ENCODE results near the gene GOLGA8J.
"Not testable (repeated sequence)": the region's sequence is repeated elsewhere in the genome, so short reads cannot be mapped to it uniquely, and the experiment has no call there.

The GOLGA8J gene

DNA sequence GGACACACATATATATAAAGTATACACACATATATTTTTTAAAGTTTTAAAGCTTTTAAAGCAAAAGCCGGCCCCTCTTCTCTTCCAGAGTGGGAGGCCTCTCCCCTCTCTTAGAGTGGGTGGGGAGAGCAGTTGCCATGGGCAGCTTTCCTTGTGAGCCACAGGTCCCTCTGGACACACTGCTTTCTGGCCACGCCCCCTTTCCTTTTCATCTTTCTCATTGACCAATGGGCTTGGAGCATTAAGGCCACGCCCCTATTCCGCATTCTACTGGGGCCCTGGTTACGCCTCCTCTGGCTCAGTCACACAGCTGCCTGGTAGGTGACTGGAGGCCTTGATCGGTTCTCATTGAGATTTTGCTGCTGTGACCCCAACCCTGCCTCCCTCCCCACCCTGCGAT lies at the start of gene GOLGA8J:
TSS of gene GOLGA8J (plus strand) at position 301 of the 400 bp plus-strand sequence. CDS start at position 399, 98 bp downstream.
- not testable (repeated sequence) for DNase-seq (ENCODE audit: low read depth in 2 of 2)

GRCh38 chr15:30033211-30033610 lies 49.5 kb upstream of the GOLGA8J start:
- no peak for DNase-seq (ENCODE audit: low read depth in 2 of 2)

DNA sequence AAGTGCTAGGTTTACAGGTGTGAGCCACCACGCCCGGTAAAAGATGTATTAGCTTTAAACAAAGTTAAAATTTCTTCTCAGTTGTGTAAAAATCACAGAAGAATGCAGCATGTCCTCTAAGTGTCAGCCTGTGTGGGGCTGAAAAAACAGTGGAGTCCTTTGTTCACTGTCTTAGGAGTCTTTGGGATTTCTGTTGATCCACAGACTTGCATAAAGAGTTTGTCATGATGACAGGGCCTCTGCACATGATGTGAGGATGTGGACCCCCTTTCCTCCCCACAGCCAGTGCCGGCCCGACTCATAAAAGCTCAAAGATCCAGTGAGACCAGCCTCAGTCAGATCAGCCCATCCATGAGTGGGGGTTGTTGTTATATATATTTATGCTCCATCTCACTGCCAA lies 49.0 kb upstream of the GOLGA8J start:
- no peak for DNase-seq (ENCODE audit: low read depth in 2 of 2)

DNA sequence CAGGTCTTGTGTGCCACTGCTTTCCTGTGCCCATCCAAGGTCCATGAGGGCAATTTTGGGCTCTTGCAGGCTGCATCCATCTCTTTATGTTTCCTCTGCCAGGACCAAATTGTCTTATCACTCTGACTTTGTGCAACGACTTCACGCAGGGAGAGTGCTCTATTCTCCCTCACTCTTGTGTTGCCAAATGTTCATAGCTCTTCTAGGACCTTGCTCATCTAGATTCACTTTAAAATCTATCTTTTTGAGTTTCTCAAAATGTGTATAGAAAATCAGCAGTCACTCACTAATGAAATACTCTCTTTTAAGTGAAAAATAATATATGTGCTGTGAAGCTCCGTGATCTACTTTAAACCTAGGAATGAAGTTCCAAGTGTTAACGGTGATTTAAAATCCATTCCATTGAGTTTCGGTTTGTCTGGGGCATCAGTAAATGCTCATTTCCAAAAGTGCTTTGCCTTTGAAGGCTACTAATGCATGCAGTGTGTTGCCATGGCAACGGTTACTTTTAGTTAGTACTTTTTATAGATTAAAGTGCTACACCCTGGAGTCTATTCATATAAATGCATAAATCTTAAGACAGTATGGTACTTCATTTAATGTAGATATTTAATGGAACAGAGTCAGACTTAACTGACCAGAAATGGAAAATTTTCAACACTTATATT lies 46.6 kb upstream of the GOLGA8J start:
- no peak for DNase-seq (ENCODE audit: low read depth in 2 of 2)

- no peak for DNase-seq (ENCODE audit: low read depth in 2 of 2)
Measured at GRCh38 chr15:30038667-30039523, 43.9 kb upstream of the GOLGA8J start.

DNA sequence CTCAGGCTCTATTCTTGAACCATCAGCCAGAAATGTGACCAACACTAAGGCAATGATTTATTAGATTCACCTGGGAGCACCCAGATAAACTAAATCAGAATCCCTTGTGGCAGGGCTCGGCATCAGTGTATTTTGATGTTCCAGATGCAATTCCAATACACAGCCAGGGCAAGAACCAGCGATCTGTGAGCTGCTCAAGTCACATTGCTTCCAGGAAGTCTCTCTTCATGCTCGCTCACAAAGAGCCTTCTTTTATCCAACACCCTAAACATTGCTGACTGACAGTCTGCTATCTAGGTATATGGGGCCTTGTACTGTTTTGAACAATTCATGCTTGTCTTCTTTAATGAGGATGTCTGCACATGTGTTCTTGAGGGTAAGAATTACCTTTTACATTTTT lies 40.9 kb upstream of the GOLGA8J start:
- no peak for DNase-seq (ENCODE audit: low read depth in 2 of 2)

GRCh38 chr15:30042556-30042955 lies 40.2 kb upstream of the GOLGA8J start:
- DNase-seq (ENCODE audit: low read depth in 2 of 2): no peak

DNA sequence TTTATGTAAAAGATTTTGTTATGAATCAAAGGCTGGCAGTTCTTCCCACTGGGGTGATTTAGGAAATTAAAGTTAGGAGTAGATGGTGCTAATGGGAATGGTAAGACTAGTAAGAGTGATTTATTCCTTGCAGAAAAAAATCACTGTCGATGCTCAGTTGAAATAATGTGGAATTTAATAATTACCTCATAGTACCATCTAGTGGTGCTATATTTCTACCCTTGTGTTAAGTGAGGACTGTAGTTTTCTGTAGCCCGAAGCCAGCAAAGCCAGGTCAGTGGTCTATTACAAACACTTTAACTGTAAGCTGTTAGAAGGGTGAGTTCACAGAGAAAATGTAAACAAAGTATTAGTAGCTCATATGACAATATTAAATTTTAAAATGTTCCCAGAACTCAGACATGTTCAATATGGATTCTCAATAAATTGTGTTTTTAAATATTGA lies 39.5 kb upstream of the GOLGA8J start:
- DNase-seq (ENCODE audit: low read depth in 2 of 2): no peak

DNA sequence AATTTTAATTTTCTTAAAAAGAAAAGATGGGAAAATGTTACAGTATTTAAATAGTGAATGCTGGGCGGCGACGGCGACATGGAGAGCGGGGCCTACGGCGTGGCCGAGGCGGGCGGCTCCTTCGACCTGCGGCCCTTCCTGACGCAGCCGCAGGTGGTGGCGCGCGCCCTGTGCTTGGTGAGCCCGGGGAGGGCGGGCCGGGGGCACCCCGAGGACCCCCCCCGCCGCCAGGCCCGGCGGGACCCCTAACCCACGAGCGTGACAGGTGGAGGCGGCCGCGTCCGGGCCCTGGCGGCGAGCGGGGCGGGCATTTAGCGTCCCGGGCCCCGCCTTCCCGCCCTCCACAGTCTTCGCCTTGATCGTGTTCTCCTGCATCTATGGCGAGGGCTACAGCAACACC lies 38.4 kb upstream of the GOLGA8J start:
- no peak for DNase-seq (ENCODE audit: low read depth in 2 of 2)

DNA sequence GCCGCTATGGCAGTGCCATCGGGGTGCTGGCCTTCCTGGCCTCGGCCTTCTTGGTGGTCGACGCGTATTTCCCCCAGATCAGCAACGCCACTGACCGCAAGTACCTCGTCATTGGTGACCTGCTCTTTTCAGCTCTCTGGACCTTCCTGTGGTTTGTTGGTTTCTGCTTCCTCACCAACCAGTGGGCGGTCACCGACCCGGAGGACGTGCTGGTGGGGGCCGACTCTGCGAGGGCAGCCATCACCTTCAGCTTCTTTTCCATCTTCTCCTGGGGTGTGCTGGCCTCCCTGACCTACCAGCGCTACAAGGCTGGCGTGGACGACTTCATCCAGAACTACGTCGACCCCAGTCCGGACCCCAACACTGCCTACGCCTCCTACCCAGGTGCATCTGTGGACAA lies 37.9 kb upstream of the GOLGA8J start:
- not testable (repeated sequence) for DNase-seq (ENCODE audit: low read depth in 2 of 2)

DNA sequence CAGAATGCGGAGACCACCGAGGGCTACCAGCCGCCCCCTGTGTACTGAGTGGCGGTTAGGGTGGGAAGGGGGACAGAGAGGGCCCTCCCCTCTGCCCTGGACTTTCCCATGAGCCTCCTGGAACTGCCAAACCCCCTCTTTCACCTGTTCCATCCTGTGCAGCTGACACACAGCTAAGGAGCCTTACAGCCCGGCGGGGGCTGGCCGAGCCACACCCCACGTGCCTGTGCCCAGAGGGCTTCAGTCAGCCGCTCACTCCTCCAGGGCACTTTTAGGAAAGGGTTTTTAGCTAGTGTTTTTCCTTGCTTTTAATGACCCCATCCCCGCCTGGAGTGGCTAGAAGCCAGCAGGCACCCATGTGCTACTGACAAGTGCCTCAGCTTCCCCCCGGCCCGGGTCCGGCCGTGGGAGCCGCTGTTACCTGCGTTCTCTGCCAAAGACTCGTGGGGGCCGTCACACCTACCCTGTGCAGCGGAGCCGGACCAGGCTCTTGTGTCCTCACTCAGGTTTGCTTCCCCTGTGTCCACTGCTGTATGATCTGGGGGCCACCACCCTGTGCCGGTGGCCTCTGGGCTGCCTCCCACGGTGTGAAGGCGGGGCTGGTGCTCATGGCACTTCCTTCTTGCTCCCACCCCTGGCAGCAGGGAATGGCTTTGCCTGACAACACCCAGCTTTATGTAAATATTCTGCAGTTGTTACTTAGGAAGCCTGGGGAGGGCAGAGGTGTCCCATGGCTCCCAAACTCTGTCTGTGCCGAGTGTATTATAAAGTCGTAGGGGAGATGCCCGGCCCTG lies 37.3 kb upstream of the GOLGA8J start:
- DNase-seq (ENCODE audit: low read depth in 2 of 2): not testable (repeated sequence)

DNA sequence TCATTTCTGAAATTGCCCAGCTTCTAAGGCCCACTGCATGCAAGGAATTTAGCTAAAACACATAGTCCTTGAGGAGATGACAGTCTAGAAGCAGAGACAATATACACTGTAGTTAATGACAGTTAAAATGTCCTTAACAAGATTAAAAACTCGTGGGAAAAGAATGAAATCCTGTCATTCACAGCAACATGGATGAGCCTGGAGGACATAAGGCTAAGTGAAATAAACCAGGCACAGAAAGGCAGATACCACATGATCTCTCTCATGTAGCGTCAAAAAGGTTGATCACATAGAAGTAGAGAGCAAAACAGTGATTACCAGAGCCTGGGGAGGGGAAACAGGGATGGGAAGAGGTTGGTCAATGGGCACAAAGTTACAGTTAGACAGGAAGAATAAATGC lies 36.3 kb upstream of the GOLGA8J start:
- no peak for DNase-seq (ENCODE audit: low read depth in 2 of 2)

DNA sequence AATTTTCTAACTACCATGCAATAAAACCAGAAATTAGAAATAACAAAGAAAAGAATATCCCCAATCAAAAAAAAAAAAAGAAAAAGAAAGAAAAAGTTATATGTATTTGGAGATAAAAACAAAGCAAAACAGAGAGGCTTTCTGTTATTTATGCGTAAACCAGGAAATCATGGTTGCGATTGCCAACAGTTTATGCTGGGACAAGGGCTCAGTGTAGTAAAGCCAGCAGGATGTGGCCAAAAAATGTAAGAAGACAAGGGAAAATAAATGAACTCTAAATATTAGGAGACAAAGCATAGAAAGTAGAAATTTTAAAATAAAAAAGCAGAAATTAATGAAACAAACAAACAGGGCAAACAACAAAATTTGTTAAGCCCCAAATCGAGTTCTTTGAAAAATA lies 27.2 kb upstream of the GOLGA8J start:
- DNase-seq (ENCODE audit: low read depth in 2 of 2): no peak

DNA sequence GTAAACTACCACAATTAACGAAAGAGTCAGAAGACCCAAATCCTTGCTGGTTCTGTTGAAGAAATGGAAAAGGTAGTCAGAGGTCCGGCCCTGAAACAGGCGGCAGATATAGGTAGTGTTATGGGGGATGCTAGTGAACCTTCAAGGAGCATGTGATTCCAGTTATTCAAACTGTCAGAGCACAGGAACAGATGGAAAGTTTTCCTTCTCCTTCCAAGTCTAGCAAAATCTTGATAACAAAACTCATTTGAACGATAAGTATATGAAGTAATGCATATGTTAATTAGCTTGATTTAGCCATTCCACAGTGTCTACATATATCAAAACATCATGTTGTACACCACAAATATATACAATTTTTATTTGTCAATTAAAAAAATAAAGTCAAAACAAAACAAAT lies 26.6 kb upstream of the GOLGA8J start:
- no peak for DNase-seq (ENCODE audit: low read depth in 2 of 2)

GRCh38 chr15:30059771-30060170 lies 23.0 kb upstream of the GOLGA8J start:
- DNase-seq (ENCODE audit: low read depth in 2 of 2): no peak

DNA sequence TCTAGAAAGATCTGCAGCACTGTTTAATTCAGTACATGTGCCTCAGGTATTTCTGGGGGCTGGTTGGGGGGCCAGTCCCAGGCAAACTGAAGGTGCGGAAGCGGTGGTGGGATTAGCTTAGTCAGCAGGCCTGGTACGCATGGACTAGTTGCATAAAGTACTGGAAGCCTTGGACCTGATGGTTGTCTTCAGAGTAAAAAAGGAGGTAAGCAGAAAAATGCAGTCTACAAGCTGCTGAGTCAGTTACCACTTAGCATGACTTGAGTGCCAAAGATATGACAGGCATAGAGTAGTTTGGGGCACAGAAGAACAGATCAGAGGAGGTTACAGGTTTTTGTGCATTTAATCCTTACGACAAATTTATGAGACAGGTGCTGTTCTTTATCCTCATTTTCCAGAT lies 19.9 kb upstream of the GOLGA8J start:
- no peak for DNase-seq (ENCODE audit: low read depth in 2 of 2)

DNA sequence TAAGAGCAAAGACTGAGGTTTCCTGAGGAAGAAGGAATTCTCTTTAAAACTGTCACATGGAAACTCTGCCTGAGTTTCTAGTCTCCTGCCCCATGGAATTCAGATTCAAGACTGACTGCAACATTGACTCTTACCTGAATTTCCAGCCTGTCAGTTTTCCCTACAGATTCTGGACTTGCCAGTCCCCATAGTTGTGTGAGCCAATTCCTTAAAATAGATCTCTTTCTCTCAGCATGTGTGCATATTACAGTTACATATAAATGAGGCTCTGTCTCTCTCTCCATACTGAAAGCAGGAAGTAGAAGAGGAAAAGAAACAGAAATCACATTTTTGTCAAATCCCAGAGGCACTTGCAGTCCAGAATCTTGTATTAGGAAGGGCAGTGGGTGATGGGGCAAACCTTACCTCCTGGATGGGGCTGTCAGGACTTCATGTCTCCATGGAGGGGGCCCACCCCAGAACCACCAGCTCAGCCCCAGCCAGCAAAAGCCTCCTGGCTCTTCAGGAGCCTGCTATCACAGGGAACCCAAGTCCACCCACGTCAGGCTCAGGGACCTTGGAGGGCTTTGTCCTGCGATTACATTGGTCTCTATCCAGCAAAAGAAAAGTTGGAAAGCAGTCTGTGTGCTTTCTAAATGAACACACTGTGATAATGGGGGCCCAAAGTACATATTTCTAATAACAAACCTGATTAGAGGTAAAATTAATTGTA lies 18.8 kb upstream of the GOLGA8J start:
- DNase-seq (ENCODE audit: low read depth in 2 of 2): no peak

- DNase-seq (ENCODE audit: low read depth in 2 of 2): no peak
Measured at GRCh38 chr15:30065025-30065801, 17.5 kb upstream of the GOLGA8J start.

DNA sequence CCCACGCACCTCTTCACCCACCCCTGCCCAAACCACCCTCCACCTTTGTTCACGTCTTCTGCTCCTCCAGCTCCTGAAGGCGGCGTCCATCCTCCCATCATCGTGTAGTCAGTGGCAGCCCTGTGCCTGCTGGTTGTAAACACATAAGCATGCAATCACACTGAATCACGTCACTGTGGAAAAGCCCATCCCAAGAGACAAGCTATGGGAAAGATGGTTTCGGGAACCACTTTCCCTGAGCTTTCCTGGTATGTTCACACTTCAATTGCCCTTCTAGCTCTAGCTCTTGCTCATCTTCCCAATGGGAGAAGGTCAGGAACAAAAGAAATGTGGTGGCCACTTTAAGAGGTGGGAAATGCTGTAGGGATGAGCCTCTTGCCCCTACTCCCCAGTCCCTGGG lies 14.4 kb upstream of the GOLGA8J start:
- DNase-seq (ENCODE audit: low read depth in 2 of 2): no peak

DNA sequence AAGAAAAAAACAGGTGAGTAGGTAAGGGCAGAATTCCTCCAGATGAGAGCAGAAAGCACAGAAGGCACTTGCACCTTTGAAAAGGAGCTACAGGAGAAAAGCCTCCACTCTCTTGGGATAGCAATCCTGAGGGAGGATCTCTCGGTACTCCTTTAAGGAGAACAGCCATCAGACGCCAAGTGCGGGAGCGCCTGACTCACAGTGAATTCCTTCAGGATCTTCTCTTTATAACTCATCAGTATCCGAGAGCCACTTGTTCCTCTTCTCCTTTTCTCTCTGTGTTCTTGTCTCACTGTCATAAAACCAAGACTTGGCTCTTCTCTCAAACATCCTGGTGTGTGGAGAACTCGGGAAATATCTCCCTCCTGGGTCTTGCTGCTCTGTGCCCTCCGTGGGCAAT lies 10.1 kb upstream of the GOLGA8J start:
- no peak for DNase-seq (ENCODE audit: low read depth in 2 of 2)

DNA sequence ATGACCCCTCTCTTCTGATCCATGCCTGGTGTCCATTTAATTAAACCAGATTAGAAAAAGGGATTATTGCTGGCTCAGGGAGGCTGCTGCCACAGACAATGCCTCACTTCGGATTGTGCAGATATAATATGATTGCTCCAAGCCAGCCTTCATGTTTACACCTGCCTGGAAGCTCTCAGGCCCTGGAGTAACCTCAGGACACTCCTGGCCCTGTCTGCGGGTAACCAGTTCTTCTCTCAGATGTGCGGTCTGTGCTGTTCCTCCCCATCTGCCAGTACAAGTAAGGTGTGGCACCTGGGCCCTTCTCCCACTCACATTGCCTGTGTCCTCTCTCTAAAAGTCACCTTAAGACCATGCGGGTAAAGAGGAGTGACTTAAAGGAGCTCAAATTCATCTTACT lies 8.8 kb upstream of the GOLGA8J start:
- no peak for DNase-seq (ENCODE audit: low read depth in 2 of 2)
